ENCODE measurements around the gene ABHD14A.

GRCh38 chr3:52024765-52025452, 50.0 kb downstream of the ABHD14A start:
- TF ChIP-seq, protein P1, sequence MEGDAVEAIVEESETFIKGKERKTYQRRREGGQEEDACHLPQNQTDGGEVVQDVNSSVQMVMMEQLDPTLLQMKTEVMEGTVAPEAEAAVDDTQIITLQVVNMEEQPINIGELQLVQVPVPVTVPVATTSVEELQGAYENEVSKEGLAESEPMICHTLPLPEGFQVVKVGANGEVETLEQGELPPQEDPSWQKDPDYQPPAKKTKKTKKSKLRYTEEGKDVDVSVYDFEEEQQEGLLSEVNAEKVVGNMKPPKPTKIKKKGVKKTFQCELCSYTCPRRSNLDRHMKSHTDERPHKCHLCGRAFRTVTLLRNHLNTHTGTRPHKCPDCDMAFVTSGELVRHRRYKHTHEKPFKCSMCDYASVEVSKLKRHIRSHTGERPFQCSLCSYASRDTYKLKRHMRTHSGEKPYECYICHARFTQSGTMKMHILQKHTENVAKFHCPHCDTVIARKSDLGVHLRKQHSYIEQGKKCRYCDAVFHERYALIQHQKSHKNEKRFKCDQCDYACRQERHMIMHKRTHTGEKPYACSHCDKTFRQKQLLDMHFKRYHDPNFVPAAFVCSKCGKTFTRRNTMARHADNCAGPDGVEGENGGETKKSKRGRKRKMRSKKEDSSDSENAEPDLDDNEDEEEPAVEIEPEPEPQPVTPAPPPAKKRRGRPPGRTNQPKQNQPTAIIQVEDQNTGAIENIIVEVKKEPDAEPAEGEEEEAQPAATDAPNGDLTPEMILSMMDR (IDR thresholded peaks at IDR 0.05): no peak
- no peak for TF ChIP-seq POLR2A (IDR thresholded peaks at IDR 0.05)

Data from body of pancreas (tissue), 4 donors.